PC-9 (cell line): ENCODE results near the gene AIRE.

Experiments used
- CTCF ChIP-seq: fragments of 200-600 bp; sonication (generic); conservative IDR thresholded peaks from 2 replicates; pipeline ENCODE4 v1.6.1; 2017; ENCODE audit warnings: mixed run types, antibody characterized with exemption, mild to moderate bottlenecking, moderate library complexity
- EZH2 ChIP-seq: fragments of 200-600 bp; sonication (generic); IDR thresholded peaks from 2 replicates; pipeline ENCODE4 v1.8.0; 2017; ENCODE audit warnings: antibody characterized with exemption, low read depth

- no peak for TF ChIP-seq CTCF
- TF ChIP-seq EZH2 = no peak
These were observed 46.7 kb downstream of the AIRE start for GRCh38 chr21:44332383-44332782.
